Activated CD4-positive, alpha-beta T cell treated with anti-CD3 and anti-CD28 coated beads for 24 hours (primary cell): ENCODE measurements around the gene NTF3.

ENCODE experiments used
- DNase-seq, 2 donors: peaks; one replicate each; pipeline ENCODE4 v3.0.0-alpha.2; 2020; ENCODE audit warnings: low read depth in 2 of 2

NTF3 gene

DNA sequence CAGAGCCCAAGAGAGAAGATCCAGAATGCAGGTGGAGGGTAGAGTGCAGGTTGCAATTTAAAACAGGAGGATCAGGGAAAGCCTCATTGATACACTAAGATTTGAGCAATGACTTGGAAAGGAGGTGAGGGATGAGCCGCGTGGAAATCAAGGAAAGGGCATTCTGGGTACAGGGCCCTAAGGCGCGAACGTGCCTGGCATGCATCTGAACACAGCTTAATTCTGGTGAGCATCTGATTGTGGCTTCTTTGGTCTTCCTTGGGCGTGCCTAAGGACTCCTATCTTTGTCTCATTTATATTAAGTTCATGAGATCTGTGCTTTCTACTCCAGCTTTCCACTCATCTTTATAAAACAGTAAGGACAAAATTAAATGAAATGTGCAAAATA lies 79.3 kb downstream of the NTF3 start:
- no peak for DNase-seq

DNA sequence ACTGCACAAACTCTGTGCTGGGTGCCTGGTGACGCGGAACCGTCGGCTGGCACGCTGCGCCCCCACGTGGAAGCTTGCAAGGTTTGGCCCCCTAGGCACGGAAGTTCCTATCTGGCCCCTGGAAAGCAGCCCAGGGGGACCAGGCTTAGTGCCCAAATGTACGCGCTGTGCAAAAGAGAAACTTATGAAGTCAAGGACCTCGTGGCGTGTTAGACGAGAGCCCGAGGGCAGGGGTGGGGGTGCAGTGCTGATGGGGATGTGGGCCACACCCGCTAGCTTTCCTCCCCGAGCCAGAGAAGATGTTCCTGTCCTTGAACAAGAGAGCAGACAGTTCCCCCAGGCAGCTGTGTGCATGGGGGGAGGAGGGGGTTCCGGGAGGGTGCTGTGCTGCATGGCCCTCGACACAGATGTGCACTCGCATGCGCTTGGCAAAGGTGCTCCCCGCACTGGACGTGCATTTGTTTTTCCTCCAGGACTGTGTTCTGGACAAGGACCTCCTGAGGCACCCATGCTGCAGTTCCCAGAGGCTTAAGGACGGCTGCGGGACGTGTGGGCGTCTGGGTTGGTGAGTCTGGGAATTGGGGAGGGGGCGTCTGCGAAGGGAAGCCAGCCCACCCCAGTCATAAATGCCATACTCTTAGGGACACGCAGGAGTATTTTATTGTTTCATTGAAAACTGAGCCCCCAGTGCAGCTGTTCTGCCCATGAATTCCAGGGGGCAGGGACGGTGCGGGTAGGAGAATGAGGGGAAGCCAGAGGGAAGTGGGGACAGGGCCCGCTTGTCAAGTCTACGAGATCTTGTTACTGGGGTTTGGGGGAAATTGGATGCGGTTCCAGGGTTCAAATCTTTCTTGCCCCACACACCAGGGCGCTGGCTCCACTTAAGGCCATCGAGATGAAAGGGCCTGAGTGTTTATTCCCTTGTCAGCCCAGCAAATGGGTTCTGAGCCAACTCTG lies 80.0 kb downstream of the NTF3 start:
- DNase-seq, result no peak

DNA sequence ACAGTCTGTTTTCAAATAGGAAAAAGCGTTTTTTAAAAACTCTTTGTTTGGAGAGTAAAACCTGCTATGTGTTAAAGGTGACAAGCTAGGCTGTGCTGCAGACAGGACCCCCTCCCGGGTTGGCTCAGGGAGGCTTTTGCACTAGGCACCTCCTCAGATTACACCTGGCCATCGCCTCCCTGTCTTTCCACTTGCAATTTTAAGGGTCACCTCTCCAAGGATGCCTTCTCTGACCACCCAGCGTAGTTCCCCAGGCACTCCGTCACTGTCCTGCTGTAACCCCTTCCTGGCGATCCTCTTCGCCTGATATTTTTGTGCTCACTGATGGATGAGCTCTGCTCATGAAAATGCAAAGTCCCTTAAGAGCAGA lies 80.7 kb downstream of the NTF3 start:
- no peak for DNase-seq

DNA sequence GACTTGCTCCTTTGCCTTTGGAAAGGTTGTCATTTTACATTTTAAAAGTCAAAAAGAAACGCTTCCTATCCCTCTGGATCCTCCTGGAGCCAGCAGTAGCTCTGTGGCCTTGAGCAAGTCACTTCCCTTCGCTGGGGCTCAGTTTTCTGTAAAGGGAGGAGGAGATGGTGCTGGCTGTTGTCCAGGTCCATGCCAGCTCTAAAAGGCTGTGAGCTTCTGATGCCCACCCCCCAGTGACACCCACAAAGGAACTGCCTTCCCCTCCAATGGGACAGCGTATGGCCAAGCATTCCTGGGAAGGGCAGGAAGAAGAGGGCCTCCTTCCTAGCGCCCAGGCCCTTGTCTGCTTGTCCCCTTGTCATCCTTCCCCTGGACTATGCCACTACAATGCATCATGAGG lies 81.5 kb downstream of the NTF3 start:
- DNase-seq, result no peak

DNA sequence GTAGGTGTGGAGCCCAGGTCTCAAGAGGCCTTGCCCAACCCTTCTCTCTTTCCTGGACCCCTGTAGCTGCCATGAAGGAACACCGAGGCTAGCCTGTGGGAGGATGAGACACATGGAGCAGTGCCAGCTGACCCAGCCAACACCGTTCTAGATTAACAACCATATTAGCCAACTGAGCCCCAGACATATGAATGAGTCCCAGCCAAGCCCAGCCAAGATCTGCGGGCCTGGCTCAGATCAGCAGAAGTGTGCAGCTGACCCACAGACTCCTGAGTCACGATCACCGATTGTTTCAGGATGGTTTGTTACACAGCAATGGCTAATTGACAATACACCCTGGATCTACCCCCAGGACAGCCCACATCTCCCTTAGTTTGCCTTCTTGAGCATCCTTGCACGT lies 82.1 kb downstream of the NTF3 start:
- no peak for DNase-seq

DNA sequence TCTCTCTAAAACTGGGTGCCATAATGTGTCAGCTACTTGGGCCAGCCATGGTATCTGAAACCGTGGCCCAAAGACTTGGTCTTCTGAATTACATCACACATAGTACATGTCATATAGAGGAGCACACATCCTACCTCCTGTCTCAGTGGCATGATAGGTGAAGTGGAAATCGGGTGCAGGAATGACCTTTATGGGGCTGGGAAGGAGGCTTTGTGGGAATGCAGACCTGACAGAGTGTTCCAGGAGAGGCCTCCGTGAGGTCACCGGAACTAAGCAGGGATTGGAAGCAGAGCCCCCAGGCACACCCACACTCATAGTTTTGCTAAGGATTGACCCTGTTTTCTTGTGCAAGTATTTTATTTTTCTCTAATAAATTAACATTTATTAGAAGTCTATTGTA lies 82.6 kb downstream of the NTF3 start:
- DNase-seq, result no peak

DNA sequence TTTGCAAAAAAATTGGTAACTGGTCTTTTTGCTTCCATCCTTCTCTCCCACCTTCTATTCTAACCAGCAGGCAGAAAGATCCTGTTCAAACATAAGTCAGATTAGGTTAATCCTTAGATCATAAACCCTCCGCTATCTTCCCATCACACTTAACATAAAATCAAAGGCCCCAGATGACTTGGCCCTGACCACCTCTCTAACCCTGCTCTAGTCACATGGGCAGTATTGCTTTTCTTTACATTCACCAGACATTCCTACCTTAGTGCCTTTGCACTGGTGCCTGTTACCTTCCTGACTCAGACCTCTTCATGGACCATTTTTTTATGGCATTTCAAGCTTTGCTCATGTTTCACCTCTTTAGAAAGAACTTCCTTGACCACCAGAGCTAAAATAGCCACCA lies 83.5 kb downstream of the NTF3 start:
- DNase-seq, result no peak

DNA sequence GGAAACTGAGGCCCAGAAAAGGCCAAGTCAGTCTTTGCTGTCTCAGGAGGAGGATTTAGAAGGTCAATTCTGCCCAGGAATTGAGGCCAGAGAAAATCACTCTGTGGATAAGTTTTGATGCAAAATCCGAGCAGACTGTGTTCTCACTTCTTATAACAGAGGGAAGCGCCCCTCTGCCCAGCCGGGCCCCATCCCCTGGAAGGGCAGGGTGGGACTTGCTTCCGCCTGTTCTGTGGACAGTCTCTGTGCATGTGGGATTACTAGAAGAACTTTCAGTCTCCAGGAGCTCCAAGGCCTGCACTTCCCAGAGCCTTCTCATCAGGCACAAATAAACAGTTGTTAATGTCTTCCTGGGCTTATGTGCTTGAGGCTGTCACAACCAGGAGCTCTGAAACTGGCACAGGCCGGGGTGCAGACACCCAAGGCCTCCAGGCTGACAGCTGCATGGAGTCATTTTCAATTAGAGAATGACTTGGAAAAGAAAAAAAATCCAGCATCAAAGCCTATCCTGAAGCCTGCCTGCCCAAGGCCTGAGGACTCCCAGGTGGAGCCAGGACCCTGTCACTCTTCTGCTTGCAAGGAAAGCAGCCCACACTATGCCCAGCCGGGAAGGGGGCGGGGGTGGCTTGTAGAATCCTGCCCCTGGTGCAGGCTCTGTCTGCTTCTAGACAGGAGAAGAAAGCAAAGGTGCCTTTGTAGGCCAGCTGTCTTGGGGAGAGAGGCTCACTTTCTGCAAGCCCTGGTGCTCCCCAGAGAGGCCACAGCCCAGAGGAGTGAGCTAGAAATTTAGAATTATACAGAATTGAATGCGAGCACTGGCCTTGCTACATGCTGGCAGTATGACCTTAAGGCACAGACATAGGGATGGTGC lies 84.7 kb downstream of the NTF3 start:
- no peak for DNase-seq

DNA sequence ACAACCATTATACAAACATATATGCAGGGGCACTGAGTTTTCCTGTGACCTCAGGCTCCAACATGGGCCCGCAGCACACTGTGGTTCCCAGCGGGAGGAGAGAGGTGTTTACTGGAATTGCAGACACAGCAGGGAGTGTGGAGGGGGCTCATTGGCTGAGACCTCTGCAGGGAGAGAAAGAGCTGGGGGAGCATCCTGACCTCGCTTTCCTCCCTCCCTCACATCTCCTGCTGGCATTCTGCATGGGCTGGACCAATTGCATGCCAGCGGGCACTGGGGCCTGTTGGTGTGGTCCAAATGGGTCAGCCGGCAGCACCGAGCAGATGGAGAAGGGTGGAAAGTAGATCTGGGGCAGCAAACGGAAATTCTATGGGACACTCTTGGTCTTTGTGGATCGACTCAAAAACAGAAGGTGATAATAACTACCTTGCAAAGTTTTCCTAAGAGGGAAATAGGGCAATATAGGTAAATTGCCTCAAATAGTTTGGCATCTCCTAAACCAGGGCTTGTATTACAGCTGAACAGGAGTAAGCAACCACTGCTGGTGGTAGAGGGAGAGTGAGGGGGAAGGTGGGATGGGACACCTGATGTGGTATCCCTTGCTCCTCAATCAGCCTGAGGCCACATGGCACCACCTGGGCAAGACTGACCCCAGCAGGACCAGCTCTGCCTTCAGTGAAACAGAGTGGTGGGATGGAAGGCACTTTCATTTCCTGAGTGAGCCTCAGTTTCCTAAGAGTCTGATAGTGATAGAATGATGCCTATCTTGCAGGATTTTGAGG lies 86.9 kb downstream of the NTF3 start:
- DNase-seq, result no peak

DNA sequence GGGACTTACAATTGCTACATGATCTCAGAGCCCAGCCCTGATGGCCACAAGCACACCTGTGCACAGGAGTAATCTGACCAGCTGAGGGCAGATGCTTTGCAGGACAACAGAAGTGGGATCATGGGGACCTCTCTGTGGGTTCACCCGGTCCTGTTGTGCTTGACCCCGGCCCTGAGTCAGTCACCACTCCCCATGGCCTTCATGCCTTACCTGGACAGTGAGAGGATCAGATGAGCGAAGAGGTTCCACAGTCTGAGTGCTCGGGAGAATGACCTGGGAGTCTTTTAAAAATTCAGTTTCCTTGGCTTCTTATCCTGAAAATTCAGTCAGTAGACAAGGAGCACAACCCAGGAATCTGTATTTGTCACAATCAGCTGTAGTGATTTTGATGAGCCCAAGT lies 88.1 kb downstream of the NTF3 start:
- no peak for DNase-seq

DNA sequence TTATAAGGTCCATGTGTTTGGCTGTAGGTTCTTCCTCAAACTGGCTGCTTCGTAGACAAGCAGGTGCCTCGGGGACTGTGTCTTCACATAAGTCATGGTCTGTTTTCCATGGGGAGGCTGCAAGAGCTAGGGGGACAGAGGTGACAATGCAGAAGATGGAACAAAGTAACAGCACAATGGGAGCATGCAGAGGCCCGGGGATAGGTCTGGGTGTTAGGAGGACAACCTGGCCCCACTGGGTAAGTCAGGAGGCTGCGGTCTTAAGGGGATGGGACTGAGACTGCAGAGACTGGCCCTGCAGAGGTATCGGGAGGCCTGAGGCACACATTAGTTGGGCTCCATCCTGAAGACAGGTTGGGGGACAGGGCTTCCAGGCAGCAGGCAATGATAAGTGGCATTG lies 88.9 kb downstream of the NTF3 start:
- no peak for DNase-seq

DNA sequence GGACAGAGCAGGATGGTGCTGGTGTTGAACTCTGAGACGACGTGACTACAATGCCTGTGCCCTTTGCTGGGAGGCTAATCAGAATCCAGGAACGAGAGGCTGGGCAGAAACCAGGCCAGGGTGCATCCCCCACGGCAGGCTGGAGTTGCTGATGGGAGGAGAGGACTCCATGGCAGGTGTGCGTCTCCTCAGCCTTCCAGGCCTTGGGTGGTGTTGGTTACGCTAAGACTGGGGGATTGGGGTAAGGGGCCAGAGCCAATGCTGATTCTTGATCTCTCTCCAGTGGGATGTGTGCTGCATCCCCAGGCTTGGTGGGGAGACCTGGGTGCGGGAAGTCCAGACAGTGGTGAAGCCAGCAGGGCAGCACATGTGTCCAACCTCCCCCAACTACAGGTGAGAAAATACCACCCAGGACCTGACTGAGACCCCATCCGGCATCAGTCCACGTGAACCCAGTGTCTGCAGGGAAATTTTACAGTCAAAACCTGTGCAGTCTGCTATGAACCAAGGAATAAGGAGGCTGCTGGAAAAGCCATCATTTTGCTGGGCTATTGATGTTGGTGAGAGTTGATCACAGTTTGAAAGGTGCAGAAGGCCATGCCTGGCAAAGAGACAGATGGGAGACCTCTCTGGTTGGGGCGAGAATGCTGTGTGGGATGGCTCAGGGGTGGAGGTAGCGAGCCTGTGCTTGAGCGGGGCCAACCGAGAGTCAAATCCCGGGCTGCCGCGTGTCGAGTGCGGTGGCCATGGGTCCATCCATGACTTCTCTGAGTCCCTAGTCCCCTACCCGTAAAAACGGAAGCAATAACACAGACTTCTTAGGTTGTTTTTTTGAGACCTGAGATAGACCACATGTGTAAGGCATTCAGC lies 89.8 kb downstream of the NTF3 start:
- no peak for DNase-seq

DNA sequence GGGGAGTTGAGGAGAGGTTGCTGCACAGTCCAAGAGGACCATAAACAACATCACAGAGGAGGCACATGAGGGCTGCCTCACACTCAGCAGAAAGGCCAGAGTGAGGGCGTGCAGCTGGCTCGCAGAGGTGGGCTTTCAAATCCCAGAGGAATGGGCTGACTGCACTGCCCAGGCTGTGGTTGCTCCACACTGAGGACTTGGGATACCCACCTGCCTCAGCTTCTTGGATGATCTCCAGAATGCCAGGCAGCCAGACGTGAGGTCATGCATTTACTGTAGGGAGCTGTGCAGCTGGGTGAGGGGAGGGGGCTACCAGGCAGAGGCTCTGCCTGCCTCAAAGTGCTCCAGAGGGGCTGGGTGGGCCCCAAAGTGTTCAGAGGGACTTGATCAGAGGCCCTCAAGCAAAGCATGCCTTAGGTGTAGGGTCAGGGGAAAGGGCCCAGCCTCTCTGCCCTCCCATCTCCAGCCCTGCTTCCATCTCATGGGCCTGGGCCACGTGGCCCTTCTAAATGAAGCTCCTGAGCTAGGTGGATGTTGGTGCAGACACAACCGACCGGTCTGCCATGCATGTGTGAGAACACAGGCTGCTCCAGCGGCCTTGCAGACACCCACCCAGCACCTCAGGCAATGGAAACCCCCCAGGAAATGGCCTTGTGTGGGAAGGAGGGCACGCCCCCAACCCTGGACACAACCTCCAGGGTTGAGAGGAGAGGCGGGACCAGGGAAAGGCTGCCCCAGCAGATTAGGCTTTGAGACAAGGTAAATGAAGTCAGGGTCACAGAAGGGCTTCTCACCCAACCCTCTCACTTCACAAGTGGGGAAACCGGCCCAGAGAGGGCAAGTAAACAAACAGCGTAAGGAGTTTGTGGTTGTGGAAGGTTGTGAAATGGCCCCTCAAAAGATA lies 90.8 kb downstream of the NTF3 start:
- no peak for DNase-seq

DNA sequence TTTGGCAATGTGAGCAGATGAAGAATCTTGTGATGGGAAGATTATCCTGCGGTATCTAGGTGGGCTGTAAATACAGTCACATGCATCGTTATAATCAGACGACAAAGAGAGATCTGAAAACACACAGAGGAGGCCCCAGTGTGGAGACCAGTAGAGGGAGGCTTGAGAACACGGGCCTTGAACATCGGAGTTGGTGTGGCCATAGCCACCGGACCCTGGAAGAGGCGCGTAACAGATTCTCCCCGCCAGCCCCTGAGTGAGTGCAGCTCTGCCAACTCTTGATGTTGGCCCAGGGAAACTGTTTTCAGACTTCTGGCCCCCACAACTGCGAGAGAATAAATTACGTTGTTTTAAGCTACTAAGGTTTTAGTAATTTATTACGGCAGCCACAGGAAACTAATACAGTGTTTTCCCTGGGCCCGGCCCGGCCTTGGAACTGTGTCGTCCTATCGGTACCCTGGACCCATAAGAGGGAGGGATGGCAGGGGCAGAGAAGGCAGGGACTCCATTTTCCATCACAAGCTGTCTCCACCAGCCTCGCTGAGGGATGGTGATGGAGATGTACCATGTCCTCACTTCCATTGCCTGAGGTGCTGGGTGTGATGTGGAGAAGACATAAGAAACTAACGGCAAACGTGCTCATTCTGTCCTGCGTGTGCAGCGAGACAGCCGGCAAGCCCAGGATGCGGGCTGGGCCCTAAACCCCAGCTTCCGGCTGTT lies 91.6 kb downstream of the NTF3 start:
- DNase-seq, result no peak

DNA sequence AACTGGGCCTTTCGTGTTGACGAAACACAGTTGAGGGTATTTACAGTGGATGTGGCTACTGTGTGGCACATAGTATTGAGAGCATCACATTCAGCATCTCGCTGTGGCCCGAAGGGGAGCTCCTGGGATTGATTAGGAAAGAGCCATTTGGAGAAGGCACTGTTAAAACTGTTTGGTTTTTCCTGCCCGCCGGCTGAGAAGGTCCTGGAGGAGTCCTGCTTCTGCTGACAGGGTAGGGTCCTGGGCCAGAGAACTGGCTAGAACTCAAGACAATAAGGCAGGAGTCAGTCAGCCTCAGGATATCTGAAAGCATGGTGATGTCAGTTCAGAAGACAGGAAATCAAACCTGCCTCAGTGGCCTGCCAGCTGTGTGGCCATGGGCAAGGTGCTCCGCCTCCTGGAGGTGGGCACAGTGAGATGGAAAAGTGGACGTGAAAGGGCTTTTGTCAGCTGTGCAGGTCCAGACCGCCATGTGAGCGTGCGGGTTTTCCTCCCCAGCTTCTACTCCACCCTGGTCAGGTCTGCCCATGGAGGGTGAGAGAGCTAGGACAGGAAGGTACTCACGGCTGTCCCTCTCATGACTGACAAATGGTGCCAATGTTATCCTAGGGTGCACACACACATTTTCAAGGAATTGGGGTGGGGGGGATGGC lies 92.3 kb downstream of the NTF3 start:
- DNase-seq, result no peak

DNA sequence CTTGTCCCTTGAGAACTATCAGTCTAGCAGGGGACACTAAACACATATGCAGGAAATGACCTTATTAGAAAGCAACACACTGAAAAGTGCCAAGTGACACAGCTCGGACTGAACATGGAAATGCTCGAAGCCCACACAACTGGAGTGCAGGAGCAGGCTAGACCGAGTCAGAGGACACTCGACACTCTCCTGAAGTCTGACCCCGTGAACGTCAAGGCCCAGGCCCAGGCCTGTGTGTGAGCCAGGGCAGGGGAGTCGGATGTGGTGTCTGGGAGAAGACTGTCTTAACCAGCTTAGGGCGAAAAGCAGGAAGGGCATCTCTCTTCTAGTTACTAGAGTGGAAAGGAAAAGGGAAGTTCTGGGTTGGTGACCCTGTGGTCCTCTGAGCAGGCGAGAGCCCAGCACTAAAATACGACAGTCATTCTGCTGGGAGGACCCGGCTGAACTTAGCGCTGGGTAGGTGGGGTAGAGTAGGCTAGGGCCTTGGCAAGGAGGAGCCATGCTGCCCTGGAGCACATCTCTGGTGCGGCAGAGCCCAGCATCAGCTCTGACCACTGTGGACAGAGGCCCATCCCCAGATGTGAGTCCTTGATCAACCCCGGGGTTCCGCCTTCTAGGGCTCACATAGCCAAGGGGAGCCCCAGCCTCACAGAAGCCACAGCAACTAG lies 93.0 kb downstream of the NTF3 start:
- DNase-seq, result no peak

DNA sequence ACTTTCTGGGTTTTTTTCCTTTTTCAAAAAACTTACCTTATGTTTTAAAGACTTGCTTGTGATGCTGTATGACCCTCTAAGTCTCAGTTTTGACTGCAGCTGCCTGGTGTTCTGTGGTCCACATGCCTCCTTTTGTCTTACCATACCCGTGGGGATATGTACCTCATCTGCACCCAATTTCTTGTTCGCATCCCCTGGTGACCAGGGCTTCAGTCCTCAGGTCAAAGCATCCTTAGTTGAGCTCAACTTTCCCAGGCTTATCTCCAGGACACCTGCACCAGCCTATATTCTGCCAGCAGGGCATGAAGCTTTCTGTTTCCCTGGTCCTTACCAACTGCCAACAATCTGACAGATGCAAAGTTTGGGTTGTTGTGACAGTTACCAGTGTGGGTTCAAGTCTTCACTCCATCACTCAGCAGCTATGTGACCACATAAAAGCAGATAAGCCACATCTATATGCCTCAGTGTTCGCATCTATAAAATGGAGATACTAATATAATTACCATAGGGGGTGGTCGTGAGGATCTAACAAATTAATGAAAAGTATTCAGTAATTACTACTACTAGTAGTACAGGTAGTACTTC lies 94.0 kb downstream of the NTF3 start:
- no peak for DNase-seq

DNA sequence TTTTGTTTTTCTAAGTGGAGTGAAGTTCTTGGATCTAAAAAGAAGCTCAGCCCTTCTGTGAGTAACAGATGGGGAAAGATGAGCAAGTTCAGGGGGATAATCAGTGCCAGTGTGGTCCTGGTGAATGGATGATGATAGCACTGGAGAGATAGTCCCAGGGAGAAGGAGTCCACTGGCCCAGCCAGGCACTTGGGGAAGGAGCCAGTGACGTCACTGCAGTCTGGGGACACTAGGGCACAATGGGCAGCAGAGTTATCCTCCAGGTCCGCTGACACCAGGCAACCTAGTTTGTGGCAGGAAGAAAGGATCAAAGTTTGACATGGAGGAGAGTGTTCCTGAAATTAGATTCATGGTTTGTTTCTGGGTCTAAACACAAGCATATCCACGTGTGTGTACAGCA lies 101.5 kb downstream of the NTF3 start:
- no peak for DNase-seq
